ENCODE measurements around the gene CDH13. TPM values are rescaled to one million over a fixed set of nuclear protein-coding genes. Genes with fewer than 3 reads are reported as not detected.

CDH13 gene
- total and polyA plus RNA-seq, 2 of the 8 experiments (the other 6 are each of a cell fraction or from before 2014, with no cell fraction given) = 2.3 to 2.4 TPM

- H3K56ac ChIP-seq (replicated peaks; ENCODE audit: insufficient read length, low read depth, low read length) = no peak overlapping the region
- 83% methylated on average over 7 of the region's 7 CpGs; no CpG with 5 or more reads in 1 of the 2 experiments for WGBS, 2 experiments (ENCODE audit: extremely low coverage in 1 of 2, insufficient coverage in 1 of 2, insufficient read length in 1 of 2, insufficient replicate concordance in 2 of 2, low coverage in 1 of 2, low lambda C conversion rate in 2 of 2, missing lambda C conversion rate in 1 of 2)
- TF ChIP-seq PHF8 (conservative IDR thresholded peaks at IDR 0.05; ENCODE audit: low read depth, low read length) (no peak), SIN3A (conservative IDR thresholded peaks at IDR 0.05 in 1 of 2, IDR thresholded peaks at IDR 0.05 in 1 of 2; ENCODE audit: low read depth in 1 of 2, low read length in 2 of 2) (no peak), CREB1 (IDR thresholded peaks at IDR 0.05) (no peak), E2F6 (IDR thresholded peaks at IDR 0.05) (no peak), KDM1A (IDR thresholded peaks at IDR 0.05; ENCODE audit: borderline replicate concordance, low read length) (no peak), EZH2 (IDR thresholded peaks at IDR 0.05; ENCODE audit: low read depth, low read length, severe bottlenecking) (no peak), ZNF274 (IDR thresholded peaks at IDR 0.05; ENCODE audit: borderline replicate concordance, extremely low read depth, low read length) (no peak), POU5F1 (IDR thresholded peaks at IDR 0.05; ENCODE audit: low read depth, low read length) (no peak), KDM4A (IDR thresholded peaks at IDR 0.05; ENCODE audit: low read depth, low read length, severe bottlenecking) (no peak), ATF3 (IDR thresholded peaks at IDR 0.05; ENCODE audit: insufficient read depth, low read depth, low read length) (no peak), TAF7 (optimal IDR thresholded peaks at IDR 0.05; ENCODE audit: borderline replicate concordance, low read depth, low read length) (no peak), RXRA (IDR thresholded peaks at IDR 0.05; ENCODE audit: insufficient read depth, low read depth, low read length) (no peak)
Observed at GRCh38 chr16:83738923-83739503, 1112.2 kb downstream of the CDH13 start.

More at GRCh38 chr16:83738923-83739503, 1112.2 kb downstream of the CDH13 start:
- H2BK5ac ChIP-seq (ENCODE audit: low read depth, low read length) = no peak overlapping the region
- H4K20me1 ChIP-seq (replicated peaks in 1 of 2; ENCODE audit: control insufficient read depth in 1 of 2, insufficient read depth in 2 of 2, low read length in 2 of 2) = no peaks in the 10 kb centered on the region
- H3K4ac ChIP-seq (replicated peaks; ENCODE audit: insufficient read length, low read depth, low read length) = no peak overlapping the region
- H2BK120ac ChIP-seq (replicated peaks; ENCODE audit: low read depth, low read length) = no peak overlapping the region
- H3K79me2 ChIP-seq (ENCODE audit: control insufficient read depth in 1 of 2, insufficient read depth in 2 of 2, low read length in 2 of 2) = no peaks in the 10 kb centered on the region
- H3K18ac ChIP-seq (ENCODE audit: extremely low read depth, low read length) = no peak overlapping the region
- H3K27me3 ChIP-seq (replicated peaks in 1 of 4; ENCODE audit: control insufficient read depth in 3 of 4, extremely low read depth in 1 of 4, insufficient read depth in 3 of 4, low read length in 3 of 4) = no peaks in the 10 kb centered on the region
- H3K4me3 ChIP-seq (ENCODE audit: extremely low read depth in 1 of 4, insufficient read depth in 2 of 4, low read depth in 3 of 4, low read length in 4 of 4) = no peak overlapping the region
- peaks cover 9 to 11% of the 10 kb centered on the region in 2 experiments; a peak in 3 of 4 replicates for H3K9me3 ChIP-seq (ENCODE audit: insufficient read depth in 2 of 2, low read depth in 1 of 2, low read length in 1 of 2)
- DNase-seq (ENCODE audit: low read depth in 1 of 2, low spot score in 2 of 2) (no peak), FAIRE-seq (no peak)
- no peak overlapping the region for H4K5ac ChIP-seq (ENCODE audit: insufficient read length, low read depth, low read length)
- no peak overlapping the region for H4K91ac ChIP-seq (replicated peaks; ENCODE audit: insufficient read length, low read length)
- H2AFZ ChIP-seq (ENCODE audit: low read length) = no peak overlapping the region
- no peak overlapping the region for H3K4me2 ChIP-seq (ENCODE audit: insufficient read depth in 1 of 2, low read depth in 2 of 2, low read length in 2 of 2)
- H2BK15ac ChIP-seq (ENCODE audit: low read length) = no peak overlapping the region
- no peak overlapping the region for H3K27ac ChIP-seq (ENCODE audit: low read depth, low read length)
- H3K36me3 ChIP-seq (ENCODE audit: control insufficient read depth in 2 of 4, insufficient read depth in 4 of 4, low read length in 3 of 4) = no peaks in the 10 kb centered on the region; a peak in 1 of 8 replicates
- no peak overlapping the region for H3K23ac ChIP-seq (ENCODE audit: insufficient read length)
- H2AK5ac ChIP-seq (ENCODE audit: low read depth, low read length) = no peak overlapping the region
- H3K79me1 ChIP-seq (ENCODE audit: low read depth, low read length) = no peaks in the 10 kb centered on the region
- ChIA-PET POLR2A (ENCODE audit: partially characterized antibody) (no interaction called here), CTCF (ENCODE audit: partially characterized antibody) (interaction anchor here (0.8 kb wide), 1 partner anchor 1325 kb away, joined by 4 read pairs; no protein-coding TSS in a partner anchor)
- H2BK20ac ChIP-seq (ENCODE audit: low read length) = no peak overlapping the region
- H3K4me1 ChIP-seq (replicated peaks in 1 of 4; ENCODE audit: control insufficient read depth in 3 of 4, insufficient read depth in 4 of 4, low read length in 3 of 4) = no peaks in the 10 kb centered on the region
- no peak overlapping the region for H3K14ac ChIP-seq (ENCODE audit: insufficient read length)
- H4K8ac ChIP-seq (ENCODE audit: extremely low read depth, insufficient read depth, low read length) = no peak overlapping the region
- no peak overlapping the region for H2BK12ac ChIP-seq (ENCODE audit: low read depth, low read length)
- H3K23me2 ChIP-seq (ENCODE audit: low read depth, low read length) = no peaks in the 10 kb centered on the region
- H3K9ac ChIP-seq (replicated peaks in 1 of 4; ENCODE audit: extremely low read depth in 1 of 4, low read depth in 3 of 4, low read length in 3 of 4) = no peak overlapping the region
